CD4-positive, CD25-positive, alpha-beta regulatory T cell (primary cell): ENCODE data around the gene LARGE2. TPM values are rescaled to one million over a fixed set of nuclear protein-coding genes. Genes with fewer than 3 reads are reported as not detected.
A peak's percentile ranks its signal among the peaks of the same experiment; 100 is the strongest.

Source experiments
- ATAC-seq, 2 donors: fragments of 150-1000 bp; cut with Tn5 transposase; one replicate each; pipeline ENCODE4 v1.10.0; 2021; ENCODE audit warnings: low read depth in 2 of 2, moderate number of reproducible peaks in 2 of 2, moderate library complexity in 1 of 2
- DNase-seq, 3 donors: peaks; one replicate each; pipeline versions ENCODE4 v3.0.0 to v3.0.0-alpha.2; 2012 to 2022; ENCODE audit warnings: mixed read lengths in 1 of 3
- H3K27ac ChIP-seq: one replicate; pipeline ENCODE4 v1.7.0; 2013; ENCODE audit warnings: mild to moderate bottlenecking, low read length; ENCODE audit not compliant: insufficient read depth, poor library complexity, severe bottlenecking
- H3K27me3 ChIP-seq: one replicate; pipeline ENCODE4 v1.7.0; 2013; ENCODE audit warnings: low read length; ENCODE audit not compliant: control insufficient read depth, insufficient read depth
- H3K36me3 ChIP-seq: one replicate; pipeline ENCODE4 v1.7.0; 2013; ENCODE audit warnings: mild to moderate bottlenecking, low read length, moderate library complexity; ENCODE audit not compliant: control insufficient read depth, insufficient read depth
- H3K4me1 ChIP-seq: 2 replicates; pipeline ENCODE4 v1.7.0; 2013; ENCODE audit warnings: mild to moderate bottlenecking, low read length; ENCODE audit not compliant: insufficient read depth, control insufficient read depth, poor library complexity, severe bottlenecking
- H3K4me3 ChIP-seq: one replicate; pipeline ENCODE4 v1.7.0; 2013; ENCODE audit warnings: low read depth, mild to moderate bottlenecking, low read length, moderate library complexity
- H3K9me3 ChIP-seq, 2 experiments: 1 replicate in 1 of 2; 2 replicates in 1 of 2; pipeline ENCODE4 v1.7.0; 2013; ENCODE audit warnings: low read length in 2 of 2, mild to moderate bottlenecking in 1 of 2, moderate library complexity in 1 of 2; ENCODE audit not compliant: control insufficient read depth in 2 of 2
- H3K27ac Mint-ChIP-seq, 3 donors: one replicate each; pipeline ENCODE4 v1.8.0; 2020 to 2022; ENCODE audit warnings: mild to moderate bottlenecking in 3 of 3, mixed read lengths in 3 of 3, moderate library complexity in 2 of 3
- H3K27me3 Mint-ChIP-seq: one replicate; pipeline ENCODE4 v1.8.0; 2022; ENCODE audit warnings: mild to moderate bottlenecking, mixed read lengths
- H3K36me3 Mint-ChIP-seq: one replicate; pipeline ENCODE4 v1.8.0; 2020; ENCODE audit warnings: mixed read lengths
- H3K4me1 Mint-ChIP-seq, 4 donors: one replicate each; pipeline ENCODE4 v1.8.0; 2020 to 2022; ENCODE audit warnings: mixed read lengths in 4 of 4, mild to moderate bottlenecking in 1 of 4
- H3K4me3 Mint-ChIP-seq, 4 donors: one replicate each; pipeline ENCODE4 v1.8.0; 2020 to 2022; ENCODE audit warnings: mild to moderate bottlenecking in 4 of 4, mixed read lengths in 4 of 4, moderate library complexity in 3 of 4
- H3K9me3 Mint-ChIP-seq, 7 donors: one replicate each; pipeline ENCODE4 v1.8.0; 2020 to 2022; ENCODE audit warnings: mixed read lengths in 7 of 7, mild to moderate bottlenecking in 3 of 7, moderate library complexity in 2 of 7
- polyA plus RNA-seq, 4 donors: library from polyadenylated mRNA; unstranded; fragments of 300-500 nt; fragmentation: Illumina TruSeq; gene quantifications; one replicate each; pipeline ENCODE4 v1.2.3, GENCODE V29; 2021
- total RNA-seq: library from RNA; stranded (reverse); gene quantifications from one replicate; pipeline ENCODE4 v1.2.3, GENCODE V29; 2022

Gene LARGE2
- total and polyA plus RNA-seq, 5 donors from 2014 or later = 0.65 to 4.2 (median 1.5) TPM

- DNase-seq (no peak), ATAC-seq (no peak)
- Histone ChIP-seq H3K4me1 (peaks cover 1% of the 10 kb centered on the region), H3K27me3 (no peaks in the 10 kb centered on the region), H3K27ac (no peak overlapping the region), H3K36me3 (no peaks in the 10 kb centered on the region), H3K4me3 (no peak overlapping the region), H3K9me3 (no peaks in the 10 kb centered on the region)
- Mint-ChIP-seq H3K4me3 (no peak overlapping the region), H3K4me1 (peaks cover 0 to 3% (median 0%) of the 10 kb centered on the region in 4 donors), H3K27me3 (peaks cover 39% of the 10 kb centered on the region), H3K36me3 (peaks cover 6% of the 10 kb centered on the region), H3K27ac (no peak overlapping the region), H3K9me3 (peaks cover 0 to 8% (median 0%) of the 10 kb centered on the region in 7 donors)
Measured at GRCh38 chr11:45890886-45891550, 31.4 kb upstream of the LARGE2 start.

GRCh38 chr11:45892856-45893255 is 29.6 kb upstream of the LARGE2 start:
- H3K4me1 ChIP-seq = no peaks in the 10 kb centered on the region
- H3K27me3 Mint-ChIP-seq = peaks cover 46% of the 10 kb centered on the region

GRCh38 chr11:45894555-45895247 is 27.8 kb upstream of the LARGE2 start:
- H3K4me1 Mint-ChIP-seq = peaks cover 0 to 13% (median 1%) of the 10 kb centered on the region in 4 donors
- Histone ChIP-seq H3K27ac (no peak overlapping the region), H3K9me3 (no peaks in the 10 kb centered on the region), H3K4me3 (no peak overlapping the region), H3K4me1 (peaks cover 10% of the 10 kb centered on the region), H3K27me3 (peaks cover 15% of the 10 kb centered on the region), H3K36me3 (no peaks in the 10 kb centered on the region)
- peak overlapping the region in 1 of 3 donors; percentile 50 for H3K27ac Mint-ChIP-seq
- peaks cover 0 to 3% (median 0%) of the 10 kb centered on the region in 7 donors for H3K9me3 Mint-ChIP-seq
- peaks cover 6% of the 10 kb centered on the region for H3K36me3 Mint-ChIP-seq
- ATAC-seq = no peak
- no peak for DNase-seq
- H3K4me3 Mint-ChIP-seq = no peak overlapping the region
- H3K27me3 Mint-ChIP-seq = peaks cover 60% of the 10 kb centered on the region

More at GRCh38 chr11:45892856-45893255, 29.6 kb upstream of the LARGE2 start:
- Mint-ChIP-seq H3K9me3 (peaks cover 0 to 6% (median 0%) of the 10 kb centered on the region in 7 donors), H3K27ac (no peak overlapping the region), H3K36me3 (peaks cover 6% of the 10 kb centered on the region), H3K4me3 (no peak overlapping the region), H3K4me1 (peaks cover 0 to 4% (median 0%) of the 10 kb centered on the region in 4 donors)
- Histone ChIP-seq H3K36me3 (no peaks in the 10 kb centered on the region), H3K4me3 (no peak overlapping the region), H3K27ac (no peak overlapping the region), H3K9me3 (no peaks in the 10 kb centered on the region), H3K27me3 (peaks cover 4% of the 10 kb centered on the region)
- no peak for DNase-seq
- ATAC-seq = no peak

GRCh38 chr11:45895553-45896259 is 26.8 kb upstream of the LARGE2 start:
- Mint-ChIP-seq H3K9me3 (peaks cover 0 to 3% (median 0%) of the 10 kb centered on the region in 7 donors), H3K4me1 (peaks cover 0 to 15% (median 1%) of the 10 kb centered on the region in 4 donors), H3K36me3 (peaks cover 2% of the 10 kb centered on the region), H3K27me3 (peaks cover 60% of the 10 kb centered on the region), H3K4me3 (no peak overlapping the region), H3K27ac (no peak overlapping the region)
- no peak overlapping the region for H3K27ac ChIP-seq
- peaks cover 16% of the 10 kb centered on the region for H3K4me1 ChIP-seq
- ATAC-seq = no peak
- no peak for DNase-seq
- H3K9me3 ChIP-seq = no peaks in the 10 kb centered on the region
- H3K36me3 ChIP-seq = no peaks in the 10 kb centered on the region
- H3K4me3 ChIP-seq = no peak overlapping the region
- H3K27me3 ChIP-seq = peaks cover 15% of the 10 kb centered on the region

GRCh38 chr11:45896422-45896984 is 26.0 kb upstream of the LARGE2 start:
- Histone ChIP-seq H3K27ac (no peak overlapping the region), H3K4me3 (no peak overlapping the region), H3K36me3 (no peaks in the 10 kb centered on the region), H3K9me3 (no peaks in the 10 kb centered on the region), H3K27me3 (peaks cover 15% of the 10 kb centered on the region), H3K4me1 (peaks cover 16% of the 10 kb centered on the region)
- H3K4me1 Mint-ChIP-seq = peaks cover 0 to 17% (median 1%) of the 10 kb centered on the region in 4 donors
- H3K27ac Mint-ChIP-seq = no peak overlapping the region
- no peak for ATAC-seq
- no peak overlapping the region for H3K4me3 Mint-ChIP-seq
- peaks cover 67% of the 10 kb centered on the region for H3K27me3 Mint-ChIP-seq
- peaks cover 0 to 5% (median 0%) of the 10 kb centered on the region in 7 donors for H3K9me3 Mint-ChIP-seq
- no peak for DNase-seq
- H3K36me3 Mint-ChIP-seq = no peaks in the 10 kb centered on the region

- peaks cover 0 to 5% (median 0%) of the 10 kb centered on the region in 7 donors for H3K9me3 Mint-ChIP-seq
- no peak overlapping the region for H3K4me3 Mint-ChIP-seq
- peaks cover 15% of the 10 kb centered on the region for H3K27me3 ChIP-seq
Measured at GRCh38 chr11:45897556-45897955, 24.9 kb upstream of the LARGE2 start.

GRCh38 chr11:45899086-45899447 is 23.4 kb upstream of the LARGE2 start:
- ATAC-seq = no peak
- Histone ChIP-seq H3K4me1 (peaks cover 16% of the 10 kb centered on the region), H3K36me3 (no peaks in the 10 kb centered on the region), H3K4me3 (no peak overlapping the region), H3K27ac (no peak overlapping the region), H3K9me3 (no peaks in the 10 kb centered on the region), H3K27me3 (peaks cover 15% of the 10 kb centered on the region)
- Mint-ChIP-seq H3K9me3 (peaks cover 0 to 5% (median 0%) of the 10 kb centered on the region in 7 donors), H3K36me3 (no peaks in the 10 kb centered on the region), H3K27me3 (peaks cover 64% of the 10 kb centered on the region), H3K4me1 (peaks cover 0 to 17% (median 1%) of the 10 kb centered on the region in 4 donors), H3K4me3 (peak overlapping the region; percentile 51 to 77 (median 66)), H3K27ac (no peak overlapping the region)
- no peak for DNase-seq

More at GRCh38 chr11:45897556-45897955, 24.9 kb upstream of the LARGE2 start:
- Histone ChIP-seq H3K36me3 (no peaks in the 10 kb centered on the region), H3K4me1 (peaks cover 16% of the 10 kb centered on the region), H3K9me3 (no peaks in the 10 kb centered on the region), H3K4me3 (no peak overlapping the region), H3K27ac (no peak overlapping the region)
- Mint-ChIP-seq H3K4me1 (peaks cover 0 to 17% (median 1%) of the 10 kb centered on the region in 4 donors), H3K27ac (peak overlapping the region in 1 of 3 donors; percentile 63), H3K36me3 (no peaks in the 10 kb centered on the region), H3K27me3 (peaks cover 69% of the 10 kb centered on the region)
- ATAC-seq (no peak), DNase-seq (no peak)
